A673 (cell line): Measurements from ENCODE around the gene GABRR2.
"Not testable (repeated sequence)": the region's sequence is repeated elsewhere in the genome, so short reads cannot be mapped to it uniquely, and the experiment has no call there.

Source experiments
- CTCF ChIP-seq: fragments of 300-800, 200-600 bp; sonication (generic); conservative IDR thresholded peaks from 2 replicates; pipeline ENCODE4 v1.5.1; 2017; ENCODE audit warnings: low read depth, mild to moderate bottlenecking, antibody characterized with exemption, low read length, moderate library complexity, mixed read lengths
- EZH2 ChIP-seq: fragments of 200-600 bp; sonication (generic); IDR thresholded peaks from 2 replicates; pipeline ENCODE4 v1.6.1; 2017; ENCODE audit warnings: borderline replicate concordance, low read depth, mild to moderate bottlenecking, mixed read lengths, antibody characterized with exemption, low read length; ENCODE audit not compliant: poor library complexity, severe bottlenecking

- TF ChIP-seq EZH2, CTCF: not testable (repeated sequence)
These were observed 81.5 kb downstream of the GABRR2 start for GRCh38 chr6:89233605-89234004.
